ENCODE results near the gene SEC61B. TPM values are rescaled to one million over a fixed set of nuclear protein-coding genes. Genes with fewer than 3 reads are reported as not detected.

SEC61B gene
- total and polyA plus RNA-seq, 2 donors (not counting 3 experiments of a cell fraction or from before 2014, with no cell fraction given): 242 to 594 TPM

DNA sequence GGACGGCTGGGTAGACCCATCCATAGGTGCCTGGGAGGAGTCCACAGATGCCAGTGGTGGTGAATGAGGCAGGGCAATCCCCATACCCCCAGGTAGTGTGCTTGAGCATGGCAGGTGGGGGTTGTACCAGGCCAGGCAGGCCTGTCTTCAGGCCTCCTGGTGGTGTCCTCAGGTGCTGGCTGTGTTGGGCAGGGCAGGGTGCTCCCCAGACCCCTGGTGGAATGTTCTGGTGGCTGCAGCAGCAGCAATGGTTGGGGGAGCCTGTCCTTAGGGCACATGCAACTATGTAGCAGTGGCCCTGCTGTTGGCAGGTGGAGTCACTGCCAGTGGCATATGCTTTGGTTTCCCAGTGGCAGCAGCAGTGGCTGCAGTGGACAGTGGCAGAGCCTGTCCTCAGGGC, 10.3 kb upstream of the SEC61B start:
- no peak for TF ChIP-seq EZH2 (IDR thresholded peaks at IDR 0.05; ENCODE audit: borderline replicate concordance, low read depth, low read length, severe bottlenecking)
- TF ChIP-seq, protein P1, sequence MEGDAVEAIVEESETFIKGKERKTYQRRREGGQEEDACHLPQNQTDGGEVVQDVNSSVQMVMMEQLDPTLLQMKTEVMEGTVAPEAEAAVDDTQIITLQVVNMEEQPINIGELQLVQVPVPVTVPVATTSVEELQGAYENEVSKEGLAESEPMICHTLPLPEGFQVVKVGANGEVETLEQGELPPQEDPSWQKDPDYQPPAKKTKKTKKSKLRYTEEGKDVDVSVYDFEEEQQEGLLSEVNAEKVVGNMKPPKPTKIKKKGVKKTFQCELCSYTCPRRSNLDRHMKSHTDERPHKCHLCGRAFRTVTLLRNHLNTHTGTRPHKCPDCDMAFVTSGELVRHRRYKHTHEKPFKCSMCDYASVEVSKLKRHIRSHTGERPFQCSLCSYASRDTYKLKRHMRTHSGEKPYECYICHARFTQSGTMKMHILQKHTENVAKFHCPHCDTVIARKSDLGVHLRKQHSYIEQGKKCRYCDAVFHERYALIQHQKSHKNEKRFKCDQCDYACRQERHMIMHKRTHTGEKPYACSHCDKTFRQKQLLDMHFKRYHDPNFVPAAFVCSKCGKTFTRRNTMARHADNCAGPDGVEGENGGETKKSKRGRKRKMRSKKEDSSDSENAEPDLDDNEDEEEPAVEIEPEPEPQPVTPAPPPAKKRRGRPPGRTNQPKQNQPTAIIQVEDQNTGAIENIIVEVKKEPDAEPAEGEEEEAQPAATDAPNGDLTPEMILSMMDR (IDR thresholded peaks at IDR 0.05; ENCODE audit: extremely low read depth in 1 of 2, insufficient read depth in 1 of 2, low read depth in 1 of 2, low read length in 2 of 2): no peak
- no peak for TF ChIP-seq MAX (IDR thresholded peaks at IDR 0.05; ENCODE audit: insufficient read depth, insufficient read length)
- TF ChIP-seq GATA2 (IDR thresholded peaks at IDR 0.05; ENCODE audit: insufficient read depth, insufficient read length, low read depth, low read length): no peak
- no peak for TF ChIP-seq MYC (IDR thresholded peaks at IDR 0.05; ENCODE audit: low read depth, low read length)
- TF ChIP-seq POLR2AphosphoS5 (IDR thresholded peaks at IDR 0.05; ENCODE audit: insufficient read depth, low read depth, low read length): no peak
- no peak for TF ChIP-seq POLR2A (IDR thresholded peaks at IDR 0.05; ENCODE audit: low read depth, low read length)
- Histone ChIP-seq H3K27ac (ENCODE audit: insufficient read depth, low read depth, low read length) (no peak overlapping the region), H3K9me3 (replicated peaks; ENCODE audit: control insufficient read depth, insufficient read depth, low read length) (no peaks in the 10 kb centered on the region), H3K4me1 (ENCODE audit: control insufficient read depth, extremely low read depth, insufficient read depth, low read length) (no peaks in the 10 kb centered on the region), H2AFZ (ENCODE audit: low read depth, low read length) (no peak overlapping the region), H4K20me1 (replicated peaks; ENCODE audit: control insufficient read depth, extremely low read depth, insufficient read depth, low read length) (peaks cover 2% of the 10 kb centered on the region), H3K79me2 (ENCODE audit: control insufficient read depth, insufficient read depth, low read length) (peaks cover 2% of the 10 kb centered on the region), H3K4me3 (replicated peaks in 1 of 3; ENCODE audit: insufficient read depth in 1 of 3, low read depth in 1 of 3, low read length in 3 of 3) (no peak overlapping the region), H3K36me3 (ENCODE audit: control insufficient read depth in 2 of 2, extremely low read depth in 1 of 2, insufficient read depth in 2 of 2, low read length in 2 of 2) (no peaks in the 10 kb centered on the region), H3K27me3 (ENCODE audit: control insufficient read depth in 2 of 2, insufficient read depth in 2 of 2, low read length in 2 of 2) (peaks cover 0 to 2% of the 10 kb centered on the region in 2 experiments), H3K9me1 (replicated peaks; ENCODE audit: control insufficient read depth, extremely low read depth, insufficient read depth, low read length) (no peaks in the 10 kb centered on the region), H3K4me2 (ENCODE audit: insufficient read depth, low read length) (no peak overlapping the region), H3K9ac (replicated peaks; ENCODE audit: extremely low read depth, insufficient read depth, low read length) (no peak overlapping the region)
- ChIA-PET CTCF (no interaction called here), POLR2A (no interaction called here)
- intact Hi-C loops (cut with micrococcal nuclease): no loop called here
- DNase-seq (ENCODE audit: low read depth, low spot score) (no peak), FAIRE-seq (no peak)
- dilution Hi-C loops (cut with MboI; ENCODE audit: extremely low pct_ligation_motif_present, low sequenced_read_pairs): no loop called here
- no TSS peak for BruUV-seq (replicated peaks)

All from endothelial cell of umbilical vein (primary cell).